Thyroid gland (tissue), 4 donors: ENCODE results near the gene STRA8.

ENCODE experiments used
- CTCF ChIP-seq, 6 experiments: fragments of 200-600 bp in 3 of 6; fragments of 450-650 bp in 3 of 6; sonication (generic) in 3 of 6; IDR thresholded peaks; one replicate each; pipeline ENCODE4 v1.5.1; 2016 to 2019; ENCODE audit warnings: antibody characterized with exemption in 6 of 6, mild to moderate bottlenecking in 2 of 6, inconsistent platforms in 1 of 6, moderate library complexity in 1 of 6
- POLR2A ChIP-seq, 2 donors: fragments of 450-650 bp; IDR thresholded peaks; one replicate each; pipeline ENCODE4 v1.6.1; 2017; ENCODE audit warnings: antibody characterized with exemption in 2 of 2, mild to moderate bottlenecking in 2 of 2, moderate library complexity in 1 of 2

GRCh38 chr7:135232720-135233119, 918 bp upstream of the STRA8 start:
- no peak for TF ChIP-seq CTCF (IDR thresholded peaks at IDR 0.05)
- TF ChIP-seq POLR2A (IDR thresholded peaks at IDR 0.05) = no peak
